GM12878 (cell line): Measurements from ENCODE around the gene C1orf21. TPM values are rescaled to one million over a fixed set of nuclear protein-coding genes. Genes with fewer than 3 reads are reported as not detected.

Experiments used
- ATAC-seq: fragments of 200-7000 bp; cut with Tn5 transposase; 3 replicates; pipeline ENCODE4 v1.9.1; 2020; ENCODE audit warnings: mild to moderate bottlenecking, moderate library complexity
- BruUV-seq: library from RNA; stranded (reverse); fragments of 400-500 nt; replicated peaks from 2 replicates; lab custom pipeline; 2021; lab: Mats Ljungman, UMichigan
- CTCF ChIA-PET: fragments of 300-600 bp; sonication (Branson Sonifier 250); formaldehyde crosslinking; extraction: SDS; loops from one replicate; lab custom pipeline; 2021; ENCODE audit warnings: inconsistent platforms; lab: Yijun Ruan, JAX
- POLR2A ChIA-PET: fragments of 350-600 bp; formaldehyde crosslinking; extraction: SDS; loops from one replicate; lab custom pipeline; 2021; ENCODE audit warnings: inconsistent platforms; lab: Charles Lee
- RAD21 ChIA-PET: fragments of 300-600 bp; sonication (Branson Sonifier 250); formaldehyde crosslinking; loops from one replicate; lab custom pipeline; 2023; ENCODE audit warnings: antibody characterized with exemption; ENCODE audit not compliant: unreplicated experiment; lab: Charles Lee
- SMC1A ChIA-PET: fragments of 300-600 bp; sonication (Branson Sonifier 250); formaldehyde crosslinking; loops from one replicate; lab custom pipeline; 2023; ENCODE audit not compliant: unreplicated experiment, uncharacterized antibody; lab: Charles Lee
- DNase-seq: peaks from one replicate; pipeline ENCODE4 v3.0.0-alpha.2; 2011; ENCODE audit warnings: low read depth, low spot score
- FAIRE-seq: peaks from 3 replicates; lab custom pipeline; 2011; peaks lifted over from hg19 to GRCh38; lab: Jason Lieb, UNC
- H2AFZ ChIP-seq: 2 replicates; pipeline ENCODE4 v1.6.0; 2011; ENCODE audit warnings: low read depth, low read length, control low read depth; ENCODE audit not compliant: control insufficient read depth
- H3K27ac ChIP-seq: 2 replicates; pipeline ENCODE4 v1.5.1; 2011; ENCODE audit warnings: control low read depth; ENCODE audit not compliant: control insufficient read depth, insufficient read depth
- H3K27me3 ChIP-seq, 2 experiments: replicated peaks in 1 of 2; 2 replicates each; pipeline versions ENCODE4 v1.6.0 to v1.6.1; 2011; ENCODE audit warnings: low read length in 1 of 2; ENCODE audit not compliant: control insufficient read depth in 2 of 2, insufficient read depth in 2 of 2
- H3K36me3 ChIP-seq, 2 experiments: 2 replicates each; pipeline ENCODE4 v1.5.1; 2011; ENCODE audit warnings: low read length in 1 of 2; ENCODE audit not compliant: control insufficient read depth in 2 of 2, insufficient read depth in 2 of 2
- H3K4me1 ChIP-seq: 2 replicates; pipeline ENCODE4 v1.6.1; 2011; ENCODE audit warnings: mild to moderate bottlenecking, low read length, moderate library complexity, mixed read lengths; ENCODE audit not compliant: control insufficient read depth, insufficient read depth
- H3K4me2 ChIP-seq: 2 replicates; pipeline ENCODE4 v1.6.0; 2011; ENCODE audit warnings: control low read depth; ENCODE audit not compliant: control insufficient read depth, insufficient read depth
- H3K4me3 ChIP-seq: fragments of 200-600 bp; sonication (generic); 2 replicates; pipeline ENCODE4 v1.5.1; 2016
- H3K79me2 ChIP-seq: 2 replicates; pipeline ENCODE4 v1.6.0; 2011; ENCODE audit warnings: low read length; ENCODE audit not compliant: control insufficient read depth, insufficient read depth
- H3K9ac ChIP-seq: 2 replicates; pipeline ENCODE4 v1.8.0; 2011; ENCODE audit warnings: low read length, control low read depth, mixed read lengths; ENCODE audit not compliant: control insufficient read depth, insufficient read depth
- H3K9me3 ChIP-seq: replicated peaks from 3 replicates; pipeline ENCODE4 v1.5.1; 2011; ENCODE audit warnings: mild to moderate bottlenecking, low read length; ENCODE audit not compliant: control insufficient read depth, insufficient read depth
- H4K20me1 ChIP-seq: 2 replicates; pipeline ENCODE4 v1.6.0; 2011; ENCODE audit not compliant: control insufficient read depth, insufficient read depth
- BHLHE40 ChIP-seq, 2 experiments: fragments of 450-650 bp in 1 of 2; IDR thresholded peaks; 2 replicates each; pipeline ENCODE4 v1.6.1; 2011 to 2017; ENCODE audit warnings: low read depth in 2 of 2, borderline replicate concordance in 1 of 2, improper control_type of control experiment in 1 of 2, low read length in 1 of 2, mild to moderate bottlenecking in 1 of 2
- CREB1 ChIP-seq: IDR thresholded peaks from 2 replicates; pipeline ENCODE4 v1.6.1; 2012; ENCODE audit warnings: low read depth, mild to moderate bottlenecking, inconsistent platforms
- E2F4 ChIP-seq: IDR thresholded peaks from 2 replicates; pipeline ENCODE4 v1.6.1; 2012; ENCODE audit warnings: low read depth, low read length, improper control_type of control experiment
- HCFC1 ChIP-seq: fragments of 150-350 bp; IDR thresholded peaks from 2 replicates; pipeline ENCODE4 v1.6.1; 2014; ENCODE audit warnings: low read length
- NFIC ChIP-seq: IDR thresholded peaks from 2 replicates; pipeline ENCODE4 v1.6.1; 2012; ENCODE audit warnings: low read depth, mild to moderate bottlenecking, inconsistent platforms, low read length, moderate library complexity
- NR2F1 ChIP-seq: fragments of 450-650 bp; conservative IDR thresholded peaks from 2 replicates; pipeline ENCODE4 v1.6.1; 2017; ENCODE audit warnings: mild to moderate bottlenecking
- SKIL ChIP-seq: fragments of 450-650 bp; IDR thresholded peaks from 2 replicates; pipeline ENCODE4 v1.6.1; 2017; ENCODE audit warnings: mild to moderate bottlenecking, low read depth, inconsistent platforms; ENCODE audit not compliant: poor library complexity, severe bottlenecking
- SP1 ChIP-seq: IDR thresholded peaks from one replicate; pipeline ENCODE4 v1.6.1; 2011; ENCODE audit warnings: low read depth, low read length
- SUZ12 ChIP-seq: fragments of 200-600 bp; sonication (generic); IDR thresholded peaks from one replicate; pipeline ENCODE4 v1.6.1; 2018; ENCODE audit warnings: antibody characterized with exemption, mild to moderate bottlenecking; ENCODE audit not compliant: unreplicated experiment
- WGBS: methylation state at CpG from one replicate; pipeline ENCODE4 v1.1.6; 2016; ENCODE audit warnings: low lambda C conversion rate; ENCODE audit not compliant: insufficient replicate concordance, insufficient coverage; ENCODE audit errors: missing lambda C conversion rate; 5-methylcytosine and 5-hydroxymethylcytosine counted together
- in situ Hi-C: fragments of 300-500 bp; cut with MboI; formaldehyde crosslinking; loops from 9 replicates; pipeline ENCODE4 v1.14.3; 2018; ENCODE audit warnings: mixed read lengths
- intact Hi-C: fragments of 100-400 bp; cut with micrococcal nuclease; formaldehyde crosslinking; loops from one replicate; pipeline ENCODE4 v1.14.2; 2022; ENCODE audit not compliant: unreplicated experiment
- polyA plus RNA-seq, 11 experiments: library from polyadenylated mRNA; depleted of rRNA in 4 of 11; unstranded in 6 of 11; stranded (reverse) in 5 of 11; fragments of >200 nt; fragmentation: Nextera tagmentation in 4 of 11; fragmentation: Illumina TruSeq in 1 of 11; extraction: Ambion mirVana in 4 of 11; extraction: Trizol in 1 of 11; gene quantifications; 1 replicate in 1 of 11; 2 replicates in 10 of 11; pipeline versions ENCODE4 v1.2.1 to v1.2.3, GENCODE V29; 2011 to 2016; ENCODE audit warnings: inconsistent platforms in 2 of 11, missing spikeins in 2 of 11, low read depth in 1 of 11
- total RNA-seq, 4 experiments: library from RNA; depleted of rRNA in 3 of 4; stranded (reverse); fragments of >200 nt in 3 of 4; fragmentation: Illumina TruSeq in 1 of 4; extraction: Trizol in 1 of 4; gene quantifications; 2 replicates each; pipeline versions ENCODE4 v1.2.1 to v1.2.3, GENCODE V29; 2013 to 2021
- TF ChIP-seq, protein P1 (sequence below): IDR thresholded peaks from 2 replicates; pipeline ENCODE4 v1.6.1; 2011; ENCODE audit warnings: low read depth, mild to moderate bottlenecking, low read length, moderate library complexity, borderline replicate concordance; ENCODE audit errors: extremely low read depth
- TF ChIP-seq, protein P2 (sequence below): fragments of 450-650 bp; IDR thresholded peaks from 2 replicates; pipeline ENCODE4 v1.6.1; 2017; ENCODE audit warnings: mild to moderate bottlenecking

The C1orf21 gene
- total and polyA plus RNA-seq, 10 of the 15 experiments (the other 5 are each of a cell fraction or from before 2014, with no cell fraction given), result 0.03 to 1.6 (median 0.17) TPM; not detected in 3

DNA sequence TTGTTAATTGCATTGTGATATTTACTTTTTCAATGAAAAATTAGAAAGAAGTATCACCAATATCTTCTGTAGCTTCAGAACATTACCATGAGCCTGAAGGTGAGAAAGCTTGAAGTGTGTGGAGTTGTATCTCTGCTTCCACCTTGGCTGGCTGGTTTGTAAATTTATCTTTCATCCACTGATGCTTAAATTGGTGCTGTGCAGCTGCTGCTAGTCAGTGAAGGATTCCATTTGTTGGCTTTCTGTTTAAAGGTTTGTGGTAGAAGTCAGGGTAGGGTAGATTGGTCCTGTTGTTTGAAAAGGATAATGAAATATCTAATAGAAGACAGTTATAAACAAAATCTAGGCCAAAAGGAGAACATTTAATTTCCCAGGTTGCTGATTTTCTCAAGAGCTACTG lies 105.7 kb downstream of the C1orf21 start:
- in situ Hi-C loops, result no loop called here
- ChIA-PET CTCF (interaction anchor here (0.9 to 1.7 kb wide), 4 partner anchors 11 to 677 kb away, joined by 3 to 4 read pairs (median 4); no protein-coding TSS in a partner anchor), SMC1A (interaction anchor here (0.9 to 1.8 kb wide), 7 partner anchors 12 to 479 kb away, joined by 3 to 6 read pairs (median 3); no protein-coding TSS in a partner anchor), POLR2A (no interaction called here), RAD21 (interaction anchor here (0.9 to 1.6 kb wide), 4 partner anchors 9 to 49 kb away, joined by 3 to 4 read pairs (median 3); no protein-coding TSS in a partner anchor)
- no peaks in the 10 kb centered on the region for H3K79me2 ChIP-seq
- no peak overlapping the region for H3K9ac ChIP-seq
- no peak for DNase-seq
- no peak for FAIRE-seq
- H3K36me3 ChIP-seq, result no peaks in the 10 kb centered on the region
- H2AFZ ChIP-seq, result no peak overlapping the region
- H3K27me3 ChIP-seq, result no peaks in the 10 kb centered on the region
- H3K4me3 ChIP-seq, result no peak overlapping the region
- no peak overlapping the region for H3K27ac ChIP-seq
- H4K20me1 ChIP-seq, result no peaks in the 10 kb centered on the region
- peaks cover 16% of the 10 kb centered on the region for H3K4me1 ChIP-seq
- no peaks in the 10 kb centered on the region for H3K9me3 ChIP-seq
- H3K4me2 ChIP-seq, result no peak overlapping the region
- no peak for ATAC-seq
- no TSS peak for BruUV-seq
- TF ChIP-seq, protein P1, sequence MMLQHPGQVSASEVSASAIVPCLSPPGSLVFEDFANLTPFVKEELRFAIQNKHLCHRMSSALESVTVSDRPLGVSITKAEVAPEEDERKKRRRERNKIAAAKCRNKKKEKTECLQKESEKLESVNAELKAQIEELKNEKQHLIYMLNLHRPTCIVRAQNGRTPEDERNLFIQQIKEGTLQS, result no peak
- TF ChIP-seq HCFC1, result no peak
- TF ChIP-seq BHLHE40 (IDR thresholded peaks at IDR 0.05; ENCODE audit: borderline replicate concordance in 1 of 2, low read depth in 2 of 2, low read length in 1 of 2), result no peak
- no peak for TF ChIP-seq NFIC
- no peak for TF ChIP-seq SP1
- TF ChIP-seq, all 136 proteins: peak for 0
- intact Hi-C loops, result no loop called here

- Histone ChIP-seq H3K4me1 (peaks cover 16% of the 10 kb centered on the region), H3K27ac (no peak overlapping the region; the same call in 1 of the 2 replicates), H2AFZ (no peak overlapping the region), H3K79me2 (no peaks in the 10 kb centered on the region), H4K20me1 (no peaks in the 10 kb centered on the region), H3K9me3 (no peaks in the 10 kb centered on the region), H3K4me2 (no peak overlapping the region; the same call in 1 of the 2 replicates), H3K9ac (no peak overlapping the region), H3K36me3 (no peaks in the 10 kb centered on the region), H3K4me3 (no peak overlapping the region), H3K27me3 (no peaks in the 10 kb centered on the region)
- ChIA-PET POLR2A (interaction anchor here (0.6 to 0.7 kb wide), 2 partner anchors 11 to 508 kb away, joined by 3 read pairs; no protein-coding TSS in a partner anchor), CTCF (interaction anchor here (0.6 to 1.0 kb wide), 4 partner anchors 51 to 1553 kb away, joined by 3 to 5 read pairs (median 3); no protein-coding TSS in a partner anchor), RAD21 (interaction anchor here (1.0 kb wide), 1 partner anchor 329 kb away, joined by 4 read pairs; no protein-coding TSS in a partner anchor), SMC1A (interaction anchor here (0.9 to 1.8 kb wide), 4 partner anchors 13 to 442 kb away, joined by 3 to 6 read pairs (median 3); partner anchors contain the start of gene TSEN15)
- intact Hi-C loops (no loop called here), in situ Hi-C loops (no loop called here)
- no TSS peak for BruUV-seq
- FAIRE-seq (no peak), DNase-seq (no peak), ATAC-seq (no peak)
- WGBS, result 84% methylated on average over 1 of the region's 1 CpG
- TF ChIP-seq NR2F1 (no peak), SKIL (no peak), SUZ12 (no peak), CREB1 (no peak), E2F4 (no peak)
- TF ChIP-seq, protein P2, sequence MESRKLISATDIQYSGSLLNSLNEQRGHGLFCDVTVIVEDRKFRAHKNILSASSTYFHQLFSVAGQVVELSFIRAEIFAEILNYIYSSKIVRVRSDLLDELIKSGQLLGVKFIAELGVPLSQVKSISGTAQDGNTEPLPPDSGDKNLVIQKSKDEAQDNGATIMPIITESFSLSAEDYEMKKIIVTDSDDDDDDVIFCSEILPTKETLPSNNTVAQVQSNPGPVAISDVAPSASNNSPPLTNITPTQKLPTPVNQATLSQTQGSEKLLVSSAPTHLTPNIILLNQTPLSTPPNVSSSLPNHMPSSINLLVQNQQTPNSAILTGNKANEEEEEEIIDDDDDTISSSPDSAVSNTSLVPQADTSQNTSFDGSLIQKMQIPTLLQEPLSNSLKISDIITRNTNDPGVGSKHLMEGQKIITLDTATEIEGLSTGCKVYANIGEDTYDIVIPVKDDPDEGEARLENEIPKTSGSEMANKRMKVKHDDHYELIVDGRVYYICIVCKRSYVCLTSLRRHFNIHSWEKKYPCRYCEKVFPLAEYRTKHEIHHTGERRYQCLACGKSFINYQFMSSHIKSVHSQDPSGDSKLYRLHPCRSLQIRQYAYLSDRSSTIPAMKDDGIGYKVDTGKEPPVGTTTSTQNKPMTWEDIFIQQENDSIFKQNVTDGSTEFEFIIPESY, result no peak
Observed at GRCh38 chr1:184493987-184494388, 107.2 kb downstream of the C1orf21 start.
